Esophagus muscularis mucosa (tissue), 4 donors: ENCODE results near the gene ATP2A3. TPM values are rescaled to one million over a fixed set of nuclear protein-coding genes. Genes with fewer than 3 reads are reported as not detected.

ENCODE experiments used
- DNase-seq: peaks from one replicate; pipeline ENCODE4 v3.0.0-alpha.2; 2017; ENCODE audit errors: extremely low spot score
- H3K27ac ChIP-seq, 4 donors: fragments of 200-600 bp; sonication (generic); replicated peaks in 1 of 4; 1 replicate in 3 of 4; 2 replicates in 1 of 4; pipeline ENCODE4 v1.5.1; 2016 to 2019; ENCODE audit warnings: mild to moderate bottlenecking in 1 of 4
- H3K27me3 ChIP-seq, 4 donors: fragments of 200-600 bp; sonication (generic); one replicate each; pipeline versions ENCODE4 v1.5.1 to v1.6.0; 2016 to 2019
- H3K36me3 ChIP-seq, 4 donors: fragments of 200-600 bp; sonication (generic); one replicate each; pipeline ENCODE4 v1.5.1; 2016 to 2019
- H3K4me1 ChIP-seq, 4 donors: fragments of 200-600 bp; sonication (generic); one replicate each; pipeline ENCODE4 v1.5.1; 2016 to 2019
- H3K4me3 ChIP-seq, 4 donors: fragments of 200-600 bp; sonication (generic); 1 replicate in 2 of 4; 2 replicates in 2 of 4; pipeline ENCODE4 v1.5.1; 2016 to 2019; ENCODE audit warnings: mild to moderate bottlenecking in 4 of 4, moderate library complexity in 1 of 4
- H3K9me3 ChIP-seq, 4 donors: fragments of 200-600 bp; sonication (generic); 1 replicate in 3 of 4; 2 replicates in 1 of 4; pipeline ENCODE4 v1.5.1; 2016 to 2019
- CTCF ChIP-seq, 3 experiments: fragments of 200-600 bp in 2 of 3; fragments of 450-650 bp in 1 of 3; sonication (generic) in 2 of 3; IDR thresholded peaks; one replicate each; pipeline ENCODE4 v1.5.1; 2017 to 2019; ENCODE audit warnings: antibody characterized with exemption in 3 of 3, mild to moderate bottlenecking in 2 of 3, moderate library complexity in 1 of 3
- EP300 ChIP-seq: sonication (generic); formaldehyde crosslinking; IDR thresholded peaks from one replicate; pipeline ENCODE4 v1.6.1; 2017; ENCODE audit warnings: antibody characterized with exemption
- POLR2A ChIP-seq: fragments of 450-650 bp; IDR thresholded peaks from one replicate; pipeline ENCODE4 v1.6.1; 2017; ENCODE audit warnings: antibody characterized with exemption, moderate library complexity, mild to moderate bottlenecking, low read depth
- POLR2AphosphoS5 ChIP-seq, 2 donors: sonication (generic); formaldehyde crosslinking; IDR thresholded peaks; one replicate each; pipeline ENCODE4 v1.6.1; 2017; ENCODE audit warnings: antibody characterized with exemption in 2 of 2
- WGBS: methylation state at CpG from one replicate; pipeline ENCODE4 v1.1.5; 2018; 5-methylcytosine and 5-hydroxymethylcytosine counted together
- intact Hi-C: fragments of 100-400 bp; cut with DNase I; formaldehyde crosslinking; loops from one replicate; pipeline ENCODE4 v1.15.1; 2023
- total RNA-seq, 4 donors: library from RNA; depleted of rRNA; stranded (reverse); fragments of >200 nt; gene quantifications; one replicate each; pipeline versions ENCODE4 v1.1.0 to v1.2.1, GENCODE V29; 2016

Gene ATP2A3
- 10 to 100 TPM; 17.9 to 35.4 (median 24.8) TPM for total RNA-seq

DNA sequence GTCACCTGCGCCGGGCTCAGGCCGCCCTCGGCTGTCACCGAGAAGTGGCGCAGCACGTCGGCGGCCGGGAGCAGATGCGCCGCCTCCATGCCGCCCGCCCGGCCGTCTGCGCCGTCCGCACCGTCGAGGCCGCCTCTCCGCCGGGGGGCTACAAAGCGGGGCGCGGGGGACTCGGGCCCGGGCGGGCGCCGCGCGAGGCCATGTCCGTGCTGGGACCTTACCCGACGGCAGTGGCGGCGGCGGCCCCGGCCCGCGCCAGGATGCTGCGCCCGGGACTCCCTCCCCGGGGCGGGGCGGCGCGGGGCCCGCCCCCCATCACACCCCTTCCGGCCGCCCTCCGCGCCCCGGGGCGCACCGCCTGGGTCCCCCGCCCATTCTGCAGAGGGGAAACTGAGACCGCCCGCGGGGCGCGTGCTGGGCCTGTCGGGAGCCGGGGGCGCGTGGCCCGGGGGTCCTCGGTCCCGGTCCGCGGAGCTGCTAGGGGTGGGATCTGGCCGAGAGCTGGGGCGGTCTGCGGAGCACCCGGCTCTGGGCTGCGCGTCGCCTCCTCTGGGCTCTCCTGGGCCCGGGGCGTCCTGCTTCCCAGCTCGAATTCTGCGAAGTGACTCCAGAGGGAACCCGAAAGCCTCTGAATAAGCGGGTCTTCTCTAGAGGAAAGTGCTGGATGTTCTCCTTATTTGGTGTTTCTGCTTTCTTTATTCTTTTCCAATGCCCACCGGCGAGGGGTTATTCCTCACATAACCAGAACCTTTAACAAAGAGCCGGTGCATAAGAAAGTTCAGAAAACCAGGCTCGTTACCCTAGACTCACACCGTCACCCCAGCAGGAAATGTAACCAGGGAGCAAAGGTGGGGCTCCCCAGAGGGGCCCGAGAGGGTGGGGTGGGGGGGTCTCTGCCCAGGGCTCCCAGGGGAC, at the start of gene ATP2A3:
Gene ATP2A3 (minus strand): TSS at position 235 of the 915 bp plus-strand sequence. CDS start 146 bp downstream, at position 89.
- H3K27ac ChIP-seq: peak within 1 kb of the TSS; percentile 69 to 81 (median 76)
- peak within 1 kb of the TSS; percentile 59 to 72 (median 61) for H3K4me3 ChIP-seq

DNA sequence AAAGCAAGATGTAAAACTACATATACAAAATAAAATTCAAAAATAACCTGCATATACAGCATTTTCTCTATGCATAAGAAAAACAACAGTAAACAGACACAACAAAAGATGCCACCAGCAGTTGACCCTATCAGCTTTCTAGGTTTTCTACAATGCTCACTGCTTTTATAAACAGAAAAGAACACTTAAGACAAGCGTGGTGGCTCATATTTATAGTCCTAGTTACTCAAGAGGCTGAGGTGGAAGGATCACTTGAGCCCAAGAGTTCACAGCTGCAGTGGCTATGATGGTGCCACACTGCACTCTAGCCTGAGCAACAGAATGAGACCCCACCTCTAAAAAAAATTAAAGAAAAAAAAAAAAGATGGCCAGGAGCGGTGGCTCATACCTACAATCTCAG, 46.5 kb upstream of the ATP2A3 start:
- intact Hi-C loops: no loop called here

More for the DNA sequence above, at the start of gene ATP2A3:
- intact Hi-C loops: no loop called here
- Histone ChIP-seq H3K4me1 (peaks cover 31 to 61% (median 58%) of the 10 kb centered on the region in 4 donors), H3K9me3 (no peaks in the 10 kb centered on the region), H3K36me3 (no peaks in the 10 kb centered on the region), H3K27me3 (peaks cover 0 to 44% (median 6%) of the 10 kb centered on the region in 4 donors)
- no peak for DNase-seq
- TF ChIP-seq POLR2A: no peak
- TF ChIP-seq CTCF (IDR thresholded peaks at IDR 0.05): no peak
- TF ChIP-seq POLR2AphosphoS5 (IDR thresholded peaks at IDR 0.05): no peak
- no peak for TF ChIP-seq EP300
- WGBS: 4% methylated on average over 24 of the region's 92 CpGs

GRCh38 chr17:4009186-4009785, 45.0 kb upstream of the ATP2A3 start:
- no peak overlapping the region for H3K4me3 ChIP-seq
- H3K9me3 ChIP-seq: no peaks in the 10 kb centered on the region
- peak overlapping the region; percentile 47 to 81 (median 74) for H3K27ac ChIP-seq
- TF ChIP-seq POLR2AphosphoS5 (IDR thresholded peaks at IDR 0.05) (no peak), CTCF (IDR thresholded peaks at IDR 0.05) (no peak), EP300 (no peak), POLR2A (no peak)
- intact Hi-C loops: no loop called here
- no peak for DNase-seq
- peaks cover 9 to 52% (median 45%) of the 10 kb centered on the region in 4 donors for H3K4me1 ChIP-seq
- WGBS: 51% methylated on average over 6 of the region's 17 CpGs
- no peaks in the 10 kb centered on the region for H3K27me3 ChIP-seq
- peaks cover 69 to 89% (median 78%) of the 10 kb centered on the region in 4 donors for H3K36me3 ChIP-seq

More for the DNA sequence above, 46.5 kb upstream of the ATP2A3 start:
- H3K9me3 ChIP-seq: no peaks in the 10 kb centered on the region
- no peak overlapping the region for H3K27ac ChIP-seq
- H3K36me3 ChIP-seq: peaks cover 76 to 96% (median 87%) of the 10 kb centered on the region in 4 donors
- WGBS: 74% methylated on average over 2 of the region's 2 CpGs
- H3K4me1 ChIP-seq: peaks cover 5 to 44% (median 36%) of the 10 kb centered on the region in 4 donors
- no peak overlapping the region for H3K4me3 ChIP-seq
- H3K27me3 ChIP-seq: no peaks in the 10 kb centered on the region
- no peak for TF ChIP-seq POLR2AphosphoS5 (IDR thresholded peaks at IDR 0.05)
- DNase-seq: no peak

DNA sequence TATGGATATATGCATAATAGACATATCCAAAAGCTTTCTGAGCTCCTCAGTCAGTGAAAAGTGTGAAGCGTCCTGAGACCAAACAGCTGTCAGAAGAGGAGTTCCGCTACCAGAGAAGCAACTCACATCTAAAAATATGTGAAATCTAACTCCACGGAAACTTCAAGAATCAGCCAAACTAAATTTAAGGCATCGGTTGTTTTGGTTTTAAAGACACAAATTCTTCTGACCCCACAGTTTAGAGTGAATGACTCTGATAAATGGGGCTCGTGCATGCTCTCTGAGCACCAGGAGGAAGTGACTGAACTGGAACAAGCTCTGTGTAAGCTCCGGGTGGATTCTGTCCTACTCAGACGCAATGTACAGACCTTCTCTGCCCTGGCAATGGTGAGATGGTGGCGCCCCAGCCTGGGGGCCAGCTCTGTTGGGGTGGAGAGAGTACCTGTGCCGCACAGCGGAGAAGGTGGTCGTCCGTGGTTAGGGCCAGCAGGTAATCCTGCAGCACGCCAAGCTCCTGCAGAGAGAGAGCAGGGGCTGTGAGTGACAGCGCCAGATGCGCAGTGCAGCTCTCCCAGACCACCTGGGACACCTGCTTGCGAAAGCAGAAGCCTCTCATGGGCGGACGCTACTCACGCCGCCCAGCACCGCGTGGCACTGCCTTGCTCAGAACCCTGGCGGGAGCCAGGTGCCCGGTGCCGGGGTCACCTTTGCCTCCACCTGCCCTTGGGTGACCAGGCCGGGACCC, 44.4 kb upstream of the ATP2A3 start:
- Histone ChIP-seq H3K27me3 (no peaks in the 10 kb centered on the region), H3K9me3 (no peaks in the 10 kb centered on the region), H3K4me3 (no peak overlapping the region), H3K27ac (peak overlapping the region; percentile 47 to 81 (median 74)), H3K4me1 (peaks cover 16 to 58% (median 50%) of the 10 kb centered on the region in 4 donors), H3K36me3 (peaks cover 62 to 82% (median 71%) of the 10 kb centered on the region in 4 donors)
- no peak for DNase-seq
- intact Hi-C loops: no loop called here
- no peak for TF ChIP-seq POLR2AphosphoS5 (IDR thresholded peaks at IDR 0.05)
- TF ChIP-seq CTCF (IDR thresholded peaks at IDR 0.05): no peak
- TF ChIP-seq EP300: no peak
- no peak for TF ChIP-seq POLR2A
- WGBS: 69% methylated on average over 22 of the region's 26 CpGs
